Measurements from ENCODE around the gene GPAT3.
"Not testable (repeated sequence)": the region's sequence is repeated elsewhere in the genome, so short reads cannot be mapped to it uniquely, and the experiment has no call there.

GPAT3 gene

DNA sequence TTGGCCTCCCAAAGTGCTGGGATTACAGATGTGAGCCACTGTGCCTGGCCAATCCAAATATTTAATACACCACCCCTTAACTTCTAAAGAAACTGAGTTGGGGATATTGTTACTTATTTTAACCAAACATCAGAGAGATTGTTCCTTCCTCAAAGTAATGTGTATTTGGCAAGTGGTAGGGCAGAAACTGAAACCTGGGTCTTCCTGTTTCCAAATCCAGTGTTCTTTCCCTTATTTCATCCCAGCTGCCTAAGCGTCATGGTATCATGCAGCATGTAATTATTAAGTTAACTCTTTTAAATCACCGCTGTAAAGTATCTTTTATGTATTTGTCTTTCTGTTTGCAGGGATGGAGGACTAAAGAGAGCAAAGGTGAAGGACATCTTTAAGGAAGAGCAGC is 68.4 kb downstream of the GPAT3 start:
- no peak for DNase-seq (ENCODE audit: low read depth)

DNA sequence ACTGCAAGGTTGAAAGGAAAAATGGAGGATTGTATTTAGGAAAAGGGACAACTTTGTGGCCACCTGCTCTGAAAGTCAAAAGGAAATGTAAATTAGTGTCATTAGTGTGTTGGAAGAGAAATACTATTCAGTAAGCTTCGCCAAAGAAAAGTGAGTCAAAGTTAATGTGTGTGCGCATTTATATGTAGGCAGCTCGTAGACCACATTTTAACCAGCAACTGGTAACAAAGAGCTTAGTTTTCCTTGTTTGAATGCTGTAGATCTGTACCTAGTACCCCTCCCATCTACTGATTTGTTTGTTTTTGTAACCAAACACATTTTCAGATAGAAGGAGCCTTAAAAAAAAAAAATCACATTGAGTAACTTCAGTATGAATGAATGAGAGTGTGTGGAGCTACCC is 69.3 kb downstream of the GPAT3 start:
- no peak for DNase-seq (ENCODE audit: low read depth)

- DNase-seq (ENCODE audit: low read depth) = no peak
Measured at GRCh38 chr4:83605744-83606172, 69.8 kb downstream of the GPAT3 start.

DNA sequence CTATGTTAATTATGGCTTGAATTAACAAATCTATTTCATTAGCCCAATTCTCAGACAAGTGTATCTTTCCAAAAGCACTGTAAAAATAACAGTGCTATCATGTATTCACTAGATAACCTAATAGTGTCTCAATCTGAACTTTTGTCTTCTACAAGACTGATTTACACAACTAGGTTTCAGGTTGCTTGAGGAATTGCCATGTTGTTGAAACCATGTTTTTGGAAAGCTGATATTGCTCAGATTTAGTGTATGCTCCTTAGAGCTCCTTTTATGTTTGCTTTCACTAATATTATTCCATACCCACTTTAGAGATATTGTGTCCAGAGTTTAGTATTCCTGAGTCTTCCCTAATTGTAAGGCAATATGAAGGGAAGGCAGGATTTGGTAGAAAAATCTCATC is 70.6 kb downstream of the GPAT3 start:
- no peak for DNase-seq (ENCODE audit: low read depth)

DNA sequence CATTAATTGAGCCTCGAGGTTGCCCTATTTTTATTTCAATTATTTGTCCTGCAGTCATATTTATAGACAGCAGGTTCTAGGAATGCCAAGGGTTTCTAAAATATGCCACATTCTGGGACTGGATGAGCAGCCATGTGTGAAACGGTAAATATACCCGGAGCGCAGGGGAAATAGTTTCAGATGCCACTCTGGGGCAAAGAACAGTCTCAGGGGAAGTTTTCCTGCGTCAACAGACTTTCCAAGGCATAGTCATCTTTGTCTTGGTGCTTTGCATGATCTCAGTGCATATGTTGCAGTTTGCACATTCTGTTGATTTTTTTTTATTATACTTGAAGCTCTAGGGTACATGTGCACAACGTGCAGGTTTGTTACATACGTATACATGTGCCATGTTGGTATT is 71.0 kb downstream of the GPAT3 start:
- no peak for DNase-seq (ENCODE audit: low read depth)

GRCh38 chr4:83609365-83609764 is 73.5 kb downstream of the GPAT3 start:
- DNase-seq (ENCODE audit: low read depth) = no peak

GRCh38 chr4:83610729-83611128 is 74.8 kb downstream of the GPAT3 start:
- no peak for DNase-seq (ENCODE audit: low read depth)

DNA sequence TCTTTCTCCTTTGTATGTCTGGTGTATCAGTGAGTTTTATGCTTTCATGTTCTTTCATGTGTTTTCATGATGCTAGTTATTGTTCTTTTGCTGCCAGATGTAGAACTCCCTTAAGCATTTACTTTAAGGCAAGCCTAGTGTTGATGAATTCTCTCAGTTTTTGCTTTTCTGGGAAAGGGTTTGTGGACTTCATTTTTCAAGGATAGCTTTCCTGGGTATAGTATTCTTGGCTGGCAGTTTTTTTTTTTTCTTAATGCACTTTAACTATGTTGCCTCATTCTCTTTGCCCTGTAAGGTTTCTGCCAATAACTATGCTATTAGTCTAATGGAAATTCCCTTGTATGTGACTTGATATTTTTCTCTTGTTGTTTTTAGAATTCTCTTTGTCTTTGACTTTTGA is 77.1 kb downstream of the GPAT3 start:
- no peak for DNase-seq (ENCODE audit: low read depth)

- no peak for DNase-seq (ENCODE audit: low read depth)
Measured at GRCh38 chr4:83613994-83614393, 78.1 kb downstream of the GPAT3 start.

- DNase-seq (ENCODE audit: low read depth) = no peak
Measured at GRCh38 chr4:83616252-83616651, 80.3 kb downstream of the GPAT3 start.

- DNase-seq (ENCODE audit: low read depth) = no peak
Measured at GRCh38 chr4:83617371-83618035, 81.6 kb downstream of the GPAT3 start.

GRCh38 chr4:83618431-83618830 is 82.5 kb downstream of the GPAT3 start:
- no peak for DNase-seq (ENCODE audit: low read depth)

- DNase-seq (ENCODE audit: low read depth) = no peak
Measured at GRCh38 chr4:83618991-83619645, 83.2 kb downstream of the GPAT3 start.

GRCh38 chr4:83622127-83622526 is 86.2 kb downstream of the GPAT3 start:
- DNase-seq (ENCODE audit: low read depth) = not testable (repeated sequence)

DNA sequence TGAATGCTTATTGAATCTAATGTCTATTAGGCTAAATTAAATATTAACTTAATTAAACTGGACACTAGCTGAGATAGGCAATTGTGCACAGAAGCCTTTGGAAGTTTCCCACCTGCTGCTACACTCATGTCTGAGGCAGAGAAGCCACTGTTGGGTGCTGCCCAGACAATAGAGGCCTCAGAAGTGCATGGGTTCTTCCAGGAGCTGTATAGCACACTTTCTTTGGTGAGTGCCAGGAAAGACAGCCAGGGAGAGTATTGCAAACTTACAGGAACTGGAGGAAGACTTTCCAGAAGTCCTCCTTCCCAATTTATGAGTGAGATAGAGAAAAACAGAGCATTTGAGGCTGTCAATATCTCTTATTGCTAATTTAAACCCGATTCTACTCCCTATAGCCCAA is 89.9 kb downstream of the GPAT3 start:
- no peak for DNase-seq (ENCODE audit: low read depth)

DNA sequence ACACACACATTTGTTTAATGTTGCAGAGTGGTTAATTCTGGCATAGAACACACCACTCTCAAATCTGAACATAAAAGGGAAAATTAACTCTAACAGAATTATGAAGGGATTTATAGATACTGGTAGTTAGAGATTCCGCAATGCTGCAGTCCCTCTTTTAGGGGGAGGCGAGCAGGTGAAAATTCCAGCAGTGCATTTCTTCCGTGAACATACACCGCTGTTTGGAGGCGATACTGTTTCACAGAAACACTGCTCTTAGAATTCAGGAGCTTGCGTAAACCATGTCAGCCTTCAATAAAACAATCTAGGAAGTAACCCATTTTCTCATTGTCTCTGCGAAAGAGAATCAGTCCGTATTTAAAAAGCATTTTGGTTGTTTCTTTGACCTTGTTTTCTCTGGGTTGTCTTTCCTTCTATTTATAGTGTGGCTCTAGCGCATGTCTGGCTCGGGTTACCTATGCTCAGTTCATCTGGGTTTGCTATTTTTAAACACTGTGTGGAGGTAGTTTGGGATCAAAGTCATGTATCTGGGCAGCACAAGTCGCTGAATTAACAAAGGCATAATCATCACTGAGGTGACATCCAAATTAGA is 90.4 kb downstream of the GPAT3 start:
- DNase-seq (ENCODE audit: low read depth) = no peak

GRCh38 chr4:83629945-83630721 is 94.2 kb downstream of the GPAT3 start:
- no peak for DNase-seq (ENCODE audit: low read depth)

GRCh38 chr4:83631066-83631465 is 95.2 kb downstream of the GPAT3 start:
- DNase-seq (ENCODE audit: low read depth) = no peak

- DNase-seq (ENCODE audit: low read depth) = no peak
Measured at GRCh38 chr4:83636930-83637329, 101.0 kb downstream of the GPAT3 start.

DNA sequence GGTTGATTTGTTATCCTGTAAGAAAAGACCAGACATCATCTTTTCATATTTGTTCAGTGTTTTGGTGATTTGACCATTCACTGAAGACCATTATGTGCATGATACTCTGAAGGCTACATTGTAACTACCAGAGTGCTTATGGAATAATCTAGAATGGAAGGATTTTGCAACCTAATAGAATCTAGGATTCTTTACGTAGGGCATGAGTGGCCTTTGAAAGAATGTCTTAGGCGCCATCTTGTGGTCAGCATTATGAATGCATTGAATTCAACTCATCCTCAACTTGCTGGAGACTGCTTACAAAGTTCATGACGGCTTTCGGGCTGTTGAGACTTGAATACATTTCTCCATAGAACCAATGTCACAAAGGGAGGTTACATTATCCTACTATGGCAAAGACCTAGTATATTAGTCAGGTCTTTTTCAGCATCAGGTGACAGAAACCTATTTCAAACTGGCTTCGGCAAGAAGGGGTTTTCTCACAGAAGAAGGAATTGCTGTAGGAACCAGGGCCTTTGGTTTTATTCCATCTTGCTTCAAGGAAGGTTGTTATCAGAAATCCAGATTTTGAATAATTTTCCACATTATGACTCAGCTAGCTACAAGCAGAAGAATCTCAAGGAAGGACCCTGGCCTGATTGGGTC is 104.1 kb downstream of the GPAT3 start:
- peak; percentile 40 for DNase-seq (ENCODE audit: low read depth)

GRCh38 chr4:83643036-83643435 is 107.1 kb downstream of the GPAT3 start:
- DNase-seq (ENCODE audit: low read depth) = no peak

Measured in activated T-cell treated with anti-CD3 and anti-CD28 coated beads for 24 hours (primary cell).